ENCODE results near the gene PNPLA7.
A peak's percentile ranks its signal among the peaks of the same experiment; 100 is the strongest.
"Not testable (repeated sequence)": the region's sequence is repeated elsewhere in the genome, so short reads cannot be mapped to it uniquely, and the experiment has no call there.

The PNPLA7 gene

GRCh38 chr9:137550231-137550621, at the start of gene PNPLA7:
Gene PNPLA7, minus strand, starts transcription at chr9:137550402. Its CDS starts 205 bp downstream, at chr9:137550197.
- Mint-ChIP-seq H3K27me3 (no peaks in the 10 kb centered on the region), H3K4me3 (peak within 1 kb of the TSS; percentile 87), H3K36me3 (peaks cover 3% of the 10 kb centered on the region), H3K27ac (peak within 1 kb of the TSS; percentile 77), H3K4me1 (ENCODE audit: low read depth) (peaks cover 22% of the 10 kb centered on the region), H3K9me3 (ENCODE audit: low read depth) (no peaks in the 10 kb centered on the region)

DNA sequence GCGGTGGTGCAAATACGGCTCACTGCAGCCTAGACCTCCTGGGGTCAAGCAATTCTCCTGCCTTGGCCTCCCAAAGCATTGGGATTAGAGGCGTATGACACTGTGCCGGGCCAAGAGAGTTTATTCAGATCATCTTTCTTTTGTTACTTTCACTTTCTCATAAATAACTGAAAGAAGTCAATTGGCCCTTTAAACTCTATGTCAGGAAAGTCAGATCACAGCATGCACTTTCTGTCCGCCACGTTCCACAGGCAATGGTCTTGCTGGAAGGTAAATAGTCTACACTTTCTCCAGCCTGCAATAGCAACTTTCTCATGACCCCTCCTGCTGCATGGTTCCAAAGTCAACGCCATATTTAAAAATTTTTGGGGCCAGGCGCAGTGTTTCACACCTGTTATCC, 48.7 kb upstream of the PNPLA7 start:
- no peaks in the 10 kb centered on the region for H3K36me3 Mint-ChIP-seq
- no peak overlapping the region for H3K27ac Mint-ChIP-seq
- H3K9me3 Mint-ChIP-seq (ENCODE audit: low read depth): no peaks in the 10 kb centered on the region
- no peaks in the 10 kb centered on the region for H3K4me1 Mint-ChIP-seq (ENCODE audit: low read depth)
- H3K27me3 Mint-ChIP-seq: no peaks in the 10 kb centered on the region
- H3K4me3 Mint-ChIP-seq: no peak overlapping the region

GRCh38 chr9:137596577-137596976, 46.4 kb upstream of the PNPLA7 start:
- not testable (repeated sequence) for H3K9me3 Mint-ChIP-seq (ENCODE audit: low read depth); H3K4me1 Mint-ChIP-seq (ENCODE audit: low read depth); H3K27me3 Mint-ChIP-seq; H3K27ac Mint-ChIP-seq; H3K36me3 Mint-ChIP-seq; H3K4me3 Mint-ChIP-seq

GRCh38 chr9:137593176-137593575, 43.0 kb upstream of the PNPLA7 start:
- Mint-ChIP-seq H3K27ac (no peak overlapping the region), H3K9me3 (ENCODE audit: low read depth) (no peaks in the 10 kb centered on the region), H3K4me3 (peak overlapping the region; percentile 42), H3K4me1 (ENCODE audit: low read depth) (peaks cover 4% of the 10 kb centered on the region), H3K36me3 (no peaks in the 10 kb centered on the region), H3K27me3 (no peaks in the 10 kb centered on the region)

- Mint-ChIP-seq H3K36me3 (peaks cover 2% of the 10 kb centered on the region), H3K27me3 (no peaks in the 10 kb centered on the region), H3K9me3 (ENCODE audit: low read depth) (no peaks in the 10 kb centered on the region), H3K27ac (no peak overlapping the region), H3K4me1 (ENCODE audit: low read depth) (peaks cover 8% of the 10 kb centered on the region), H3K4me3 (peak overlapping the region; percentile 42)
Observed at GRCh38 chr9:137592767-137593166, 42.6 kb upstream of the PNPLA7 start.

DNA sequence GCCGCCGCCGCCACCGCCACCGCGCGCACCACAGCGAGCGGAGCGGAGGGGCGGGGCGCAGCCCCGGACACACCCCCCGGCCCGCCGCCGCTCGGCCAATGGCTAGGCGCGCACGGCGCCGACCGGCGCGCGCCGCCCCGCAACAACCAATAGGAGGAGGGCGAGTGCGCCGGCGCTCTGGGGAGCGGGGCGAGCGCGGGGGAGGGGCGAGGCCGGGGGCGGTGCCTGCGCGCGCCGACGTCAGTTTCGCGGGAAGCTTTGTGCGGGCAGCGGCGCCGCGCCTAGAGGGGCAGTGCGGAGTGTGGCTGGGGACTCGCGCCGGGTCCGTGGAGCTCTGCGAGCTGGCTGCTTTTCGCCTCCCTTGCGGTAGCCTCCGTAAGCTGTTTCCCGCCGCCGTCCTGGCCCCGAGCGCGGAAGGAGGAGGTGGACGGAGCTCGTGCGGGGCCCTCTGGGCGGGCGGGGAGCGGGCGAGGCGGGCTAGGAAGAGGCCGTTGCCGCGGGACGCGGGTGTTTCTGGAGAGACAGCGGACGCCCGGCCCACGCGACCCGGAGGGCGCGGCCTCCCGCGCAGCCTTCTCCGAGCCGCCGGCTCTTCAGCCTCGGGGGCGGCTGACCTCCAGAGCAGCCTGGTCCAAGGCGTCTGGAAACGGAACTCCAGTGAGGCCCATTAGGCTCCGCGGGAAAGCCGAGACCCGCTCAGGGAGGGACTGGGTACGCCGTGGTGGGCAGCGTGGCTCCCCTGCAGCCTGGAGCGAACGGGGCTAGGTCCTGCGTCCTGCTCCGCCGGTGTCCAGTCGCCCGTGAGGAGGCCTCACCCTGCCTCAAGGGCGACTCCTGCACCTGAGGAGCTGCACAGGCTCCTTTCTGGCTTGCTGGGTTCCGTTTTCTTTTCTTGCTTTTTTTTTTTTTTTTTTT, 40.5 kb upstream of the PNPLA7 start, which contains the start of gene ZMYND19:
Gene ZMYND19, minus strand, starts transcription at position 44 of the 915 bp plus-strand sequence. CDS start 249 bp downstream, outside the sequence.
- H3K27me3 Mint-ChIP-seq: no peaks in the 10 kb centered on the region
- peak within 1 kb of the TSS; percentile 96 for H3K4me3 Mint-ChIP-seq
- H3K9me3 Mint-ChIP-seq (ENCODE audit: low read depth): no peaks in the 10 kb centered on the region
- peaks cover 9% of the 10 kb centered on the region for H3K4me1 Mint-ChIP-seq (ENCODE audit: low read depth)
- peak within 1 kb of the TSS; percentile 98 for H3K27ac Mint-ChIP-seq
- peaks cover 2% of the 10 kb centered on the region for H3K36me3 Mint-ChIP-seq

GRCh38 chr9:137590123-137590468, 39.9 kb upstream of the PNPLA7 start:
- Mint-ChIP-seq H3K36me3 (peaks cover 2% of the 10 kb centered on the region), H3K27me3 (no peaks in the 10 kb centered on the region), H3K4me1 (ENCODE audit: low read depth) (peaks cover 9% of the 10 kb centered on the region), H3K27ac (no peak overlapping the region), H3K9me3 (ENCODE audit: low read depth) (no peaks in the 10 kb centered on the region), H3K4me3 (no peak overlapping the region)

GRCh38 chr9:137589441-137590122, 39.4 kb upstream of the PNPLA7 start:
- H3K27ac Mint-ChIP-seq: peak overlapping the region; percentile 68
- H3K36me3 Mint-ChIP-seq: peaks cover 2% of the 10 kb centered on the region
- H3K27me3 Mint-ChIP-seq: no peaks in the 10 kb centered on the region
- H3K4me1 Mint-ChIP-seq (ENCODE audit: low read depth): peaks cover 9% of the 10 kb centered on the region
- H3K4me3 Mint-ChIP-seq: peak overlapping the region; percentile 91
- no peaks in the 10 kb centered on the region for H3K9me3 Mint-ChIP-seq (ENCODE audit: low read depth)

DNA sequence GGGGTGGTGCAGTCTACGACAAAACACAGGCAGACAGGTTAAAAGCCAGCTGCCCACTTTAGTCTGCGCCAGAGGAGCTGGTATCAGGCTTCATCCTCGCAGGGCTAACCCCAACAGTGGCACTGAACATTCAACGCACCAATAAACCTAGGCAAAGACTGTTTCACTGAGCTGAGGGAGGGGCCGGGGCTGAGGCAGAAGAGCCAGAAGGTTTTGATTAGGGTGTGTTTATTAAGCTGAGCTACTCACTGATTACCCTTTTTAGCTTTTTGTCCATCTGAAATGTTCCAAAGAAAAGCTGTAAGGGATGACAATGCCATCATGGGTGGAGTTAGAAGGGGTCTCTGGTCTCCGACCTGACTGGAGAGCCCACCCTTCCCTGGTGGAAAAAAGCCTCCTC, 38.7 kb upstream of the PNPLA7 start:
- H3K4me1 Mint-ChIP-seq (ENCODE audit: low read depth): peaks cover 9% of the 10 kb centered on the region
- no peak overlapping the region for H3K27ac Mint-ChIP-seq
- no peaks in the 10 kb centered on the region for H3K9me3 Mint-ChIP-seq (ENCODE audit: low read depth)
- H3K36me3 Mint-ChIP-seq: peaks cover 2% of the 10 kb centered on the region
- H3K4me3 Mint-ChIP-seq: peak overlapping the region; percentile 91
- no peaks in the 10 kb centered on the region for H3K27me3 Mint-ChIP-seq

DNA sequence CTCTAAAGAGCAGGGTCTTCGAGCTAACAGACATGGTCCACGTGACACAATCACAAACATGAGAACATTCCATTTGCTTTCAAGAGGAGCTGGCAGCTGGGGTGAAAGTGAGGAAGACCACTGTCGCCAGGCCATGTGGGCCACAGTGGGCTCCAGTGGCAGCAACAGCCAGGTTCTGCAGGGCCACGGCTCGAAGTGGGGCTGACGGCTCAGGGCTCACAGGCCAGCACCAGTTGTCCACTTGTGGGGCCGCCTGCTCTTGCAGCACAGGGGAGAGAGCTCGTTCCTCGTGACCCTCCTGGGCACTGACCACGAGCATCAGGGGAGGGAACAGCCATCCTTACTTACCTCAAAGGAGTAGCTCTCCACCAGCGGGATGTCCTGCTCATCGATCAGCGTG, 38.1 kb upstream of the PNPLA7 start:
- peak overlapping the region; percentile 91 for H3K4me3 Mint-ChIP-seq
- H3K9me3 Mint-ChIP-seq (ENCODE audit: low read depth): no peaks in the 10 kb centered on the region
- no peaks in the 10 kb centered on the region for H3K27me3 Mint-ChIP-seq
- no peak overlapping the region for H3K27ac Mint-ChIP-seq
- peaks cover 9% of the 10 kb centered on the region for H3K4me1 Mint-ChIP-seq (ENCODE audit: low read depth)
- H3K36me3 Mint-ChIP-seq: peaks cover 2% of the 10 kb centered on the region

- no peaks in the 10 kb centered on the region for H3K27me3 Mint-ChIP-seq
- peaks cover 2% of the 10 kb centered on the region for H3K36me3 Mint-ChIP-seq
- peaks cover 9% of the 10 kb centered on the region for H3K4me1 Mint-ChIP-seq (ENCODE audit: low read depth)
- H3K9me3 Mint-ChIP-seq (ENCODE audit: low read depth): no peaks in the 10 kb centered on the region
- no peak overlapping the region for H3K27ac Mint-ChIP-seq
- H3K4me3 Mint-ChIP-seq: no peak overlapping the region
Observed at GRCh38 chr9:137586854-137587253, 36.7 kb upstream of the PNPLA7 start.

GRCh38 chr9:137583957-137584356, 33.8 kb upstream of the PNPLA7 start:
- H3K9me3 Mint-ChIP-seq (ENCODE audit: low read depth): no peaks in the 10 kb centered on the region
- H3K27me3 Mint-ChIP-seq: no peaks in the 10 kb centered on the region
- H3K36me3 Mint-ChIP-seq: peaks cover 2% of the 10 kb centered on the region
- H3K27ac Mint-ChIP-seq: no peak overlapping the region
- peaks cover 12% of the 10 kb centered on the region for H3K4me1 Mint-ChIP-seq (ENCODE audit: low read depth)
- no peak overlapping the region for H3K4me3 Mint-ChIP-seq

DNA sequence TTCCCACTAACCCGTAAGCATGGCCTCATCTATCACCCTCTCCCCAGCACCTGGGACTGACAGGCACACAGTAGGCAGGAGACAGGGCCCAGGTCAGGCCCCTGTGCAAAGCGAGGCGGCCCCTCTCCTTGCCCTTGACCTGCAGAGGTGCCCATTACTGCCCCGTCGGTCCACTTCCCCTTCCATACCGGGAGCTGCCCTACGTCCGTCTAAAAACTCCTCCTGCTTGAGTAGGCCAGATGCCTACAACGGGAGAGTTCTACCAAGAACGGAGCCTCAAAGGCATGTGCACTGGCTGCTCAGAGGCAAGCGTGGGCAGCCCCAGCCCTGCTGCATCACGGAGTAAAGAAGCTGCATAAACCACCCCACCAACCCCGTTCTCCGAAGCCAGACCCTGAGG, 33.1 kb upstream of the PNPLA7 start:
- Mint-ChIP-seq H3K27ac (no peak overlapping the region), H3K4me1 (ENCODE audit: low read depth) (peaks cover 12% of the 10 kb centered on the region), H3K9me3 (ENCODE audit: low read depth) (no peaks in the 10 kb centered on the region), H3K27me3 (no peaks in the 10 kb centered on the region), H3K36me3 (peaks cover 2% of the 10 kb centered on the region), H3K4me3 (no peak overlapping the region)

DNA sequence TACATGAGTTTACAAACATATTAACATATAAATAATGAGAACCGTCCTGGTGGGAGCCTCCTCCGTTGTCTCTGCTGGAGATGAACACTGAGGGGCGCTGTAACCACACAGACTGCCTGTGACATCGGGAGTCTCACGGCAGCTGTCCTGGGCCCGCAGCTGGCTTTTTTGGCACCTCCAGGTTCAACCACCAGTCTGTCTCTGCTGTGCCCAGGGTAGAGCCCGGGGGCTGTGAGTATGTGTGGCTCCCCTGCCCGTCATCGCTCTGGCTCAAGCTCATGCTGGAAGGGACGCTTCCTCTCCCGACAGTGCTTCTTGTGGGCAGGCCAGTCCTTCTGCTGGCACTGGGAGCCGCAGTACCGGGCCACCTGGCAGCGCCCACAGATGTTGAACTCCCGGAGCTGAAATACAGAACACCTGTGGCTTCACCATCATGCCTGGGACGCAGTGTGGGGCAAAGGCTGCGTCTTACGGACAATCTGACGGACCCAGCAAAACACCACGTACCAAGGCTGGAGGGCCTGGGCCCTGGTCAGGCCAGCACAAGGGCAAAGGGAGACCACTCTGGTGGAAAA, 32.2 kb upstream of the PNPLA7 start:
- Mint-ChIP-seq H3K4me1 (ENCODE audit: low read depth) (peaks cover 11% of the 10 kb centered on the region), H3K27ac (no peak overlapping the region), H3K4me3 (no peak overlapping the region), H3K9me3 (ENCODE audit: low read depth) (no peaks in the 10 kb centered on the region), H3K27me3 (no peaks in the 10 kb centered on the region), H3K36me3 (no peaks in the 10 kb centered on the region)
